Measurements from ENCODE around the gene PLEKHG4B. TPM values are rescaled to one million over a fixed set of nuclear protein-coding genes. Genes with fewer than 3 reads are reported as not detected.
A peak's percentile ranks its signal among the peaks of the same experiment; 100 is the strongest.

Gene PLEKHG4B
- total RNA-seq, 1 donor from 2014 or later, result 0.36 TPM

DNA sequence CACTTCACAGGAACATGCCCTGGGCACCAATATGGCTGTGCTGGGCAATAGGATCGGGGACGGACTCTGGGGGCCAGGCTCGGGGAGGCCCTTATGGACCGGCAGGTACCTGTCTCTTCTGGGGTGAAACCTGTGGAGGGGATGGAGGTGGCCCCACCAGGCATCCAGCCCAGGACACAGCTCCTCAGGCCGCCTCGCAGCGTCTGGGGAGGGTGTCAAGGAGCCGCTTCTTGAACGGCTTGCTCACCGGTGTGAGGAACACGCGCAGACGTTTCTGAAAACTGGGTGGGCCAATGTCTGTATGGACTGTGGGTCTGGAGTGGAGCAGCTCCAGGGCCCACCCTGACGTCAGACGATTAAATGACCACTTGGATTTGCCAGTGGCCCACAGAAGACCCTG is 45.8 kb downstream of the PLEKHG4B start:
- no peak for ATAC-seq

DNA sequence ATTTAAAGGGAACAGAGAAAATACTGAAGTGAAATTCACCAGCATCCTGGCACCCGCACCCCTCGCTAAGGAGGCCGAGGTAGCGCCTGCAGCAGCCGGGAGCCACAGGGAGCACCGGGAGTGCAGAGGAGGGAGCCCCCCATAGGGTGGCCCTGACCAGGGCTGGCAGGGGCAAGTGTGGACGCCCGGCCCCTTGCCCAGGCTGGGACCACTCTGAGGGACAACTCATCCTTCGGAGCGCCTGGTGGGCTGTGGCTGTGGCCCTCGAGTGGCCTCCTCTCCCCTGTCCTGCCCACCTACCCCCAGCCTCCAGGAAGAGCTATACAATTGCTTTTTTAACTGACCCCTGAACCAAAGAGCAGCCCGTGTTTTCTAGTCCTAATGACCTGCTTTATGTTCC is 47.0 kb downstream of the PLEKHG4B start:
- ATAC-seq, result peak; percentile 30

DNA sequence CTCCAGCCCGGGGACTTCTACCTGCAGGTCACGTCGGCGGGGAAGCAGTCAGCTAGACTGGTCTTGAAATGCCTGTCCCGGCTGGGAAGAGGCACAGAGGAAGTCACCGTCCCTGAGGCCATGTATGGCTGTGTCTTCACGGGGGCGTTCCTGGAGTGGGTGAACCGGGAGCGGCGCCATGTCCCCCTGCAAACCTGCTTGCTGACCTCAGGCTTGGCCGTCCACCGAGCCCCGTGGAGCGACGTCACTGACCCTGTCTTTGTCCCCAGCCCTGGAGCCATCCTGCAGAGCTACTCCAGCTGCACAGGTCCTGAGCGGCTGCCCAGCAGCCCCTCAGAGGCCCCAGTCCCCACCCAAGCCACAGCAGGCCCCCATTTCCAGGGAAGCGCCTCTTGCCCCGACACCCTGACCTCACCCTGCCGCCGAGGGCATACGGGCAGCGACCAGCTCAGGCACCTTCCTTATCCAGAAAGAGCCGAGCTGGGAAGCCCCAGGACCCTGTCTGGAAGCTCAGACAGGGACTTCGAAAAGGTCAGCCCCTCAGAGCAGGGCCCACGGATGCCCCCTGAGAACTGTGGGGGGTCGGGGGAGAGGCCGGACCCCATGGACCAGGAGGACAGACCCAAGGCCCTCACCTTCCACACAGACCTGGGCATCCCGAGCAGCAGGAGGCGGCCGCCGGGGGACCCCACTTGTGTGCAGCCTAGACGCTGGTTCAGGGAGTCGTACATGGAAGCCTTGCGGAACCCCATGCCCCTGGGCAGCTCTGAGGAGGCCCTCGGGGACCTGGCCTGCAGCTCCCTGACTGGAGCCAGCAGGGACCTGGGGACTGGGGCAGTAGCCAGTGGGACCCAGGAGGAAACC is 47.8 kb downstream of the PLEKHG4B start:
- ATAC-seq, result no peak

DNA sequence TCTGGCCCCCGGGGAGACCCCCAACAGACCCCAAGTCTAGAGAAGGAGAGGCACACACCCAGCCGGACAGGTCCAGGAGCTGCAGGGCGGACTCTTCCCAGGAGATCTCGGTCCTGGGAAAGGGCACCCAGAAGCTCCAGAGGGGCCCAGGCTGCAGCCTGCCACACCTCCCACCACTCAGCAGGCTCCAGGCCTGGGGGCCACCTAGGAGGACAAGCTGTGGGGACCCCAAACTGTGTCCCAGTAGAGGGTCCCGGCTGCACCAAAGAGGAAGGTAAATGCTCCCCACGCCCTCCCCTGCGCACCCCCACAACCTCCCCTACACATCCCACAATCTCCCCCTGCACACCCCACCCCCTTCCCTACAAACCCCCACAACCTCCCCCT is 48.5 kb downstream of the PLEKHG4B start:
- no peak for ATAC-seq

DNA sequence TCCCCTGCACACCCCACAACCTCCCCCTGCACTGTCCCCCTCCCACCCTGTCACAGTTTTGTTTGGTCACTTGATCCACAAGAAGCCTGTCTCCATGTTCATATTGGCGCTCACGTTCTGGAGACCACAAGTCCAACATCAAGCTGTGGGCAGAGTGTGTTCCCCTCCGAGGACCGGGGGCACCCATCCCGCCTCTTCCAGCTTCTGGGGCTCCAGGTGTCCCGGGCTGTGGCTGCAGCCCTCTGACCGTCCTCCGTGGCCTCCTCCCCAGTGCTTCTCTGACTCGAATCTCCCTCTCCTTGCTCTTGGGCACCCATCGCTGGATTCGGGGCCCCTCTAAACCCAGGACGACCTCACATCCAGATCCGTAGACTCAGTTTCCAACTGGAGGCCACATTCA is 49.2 kb downstream of the PLEKHG4B start:
- ATAC-seq, result no peak

DNA sequence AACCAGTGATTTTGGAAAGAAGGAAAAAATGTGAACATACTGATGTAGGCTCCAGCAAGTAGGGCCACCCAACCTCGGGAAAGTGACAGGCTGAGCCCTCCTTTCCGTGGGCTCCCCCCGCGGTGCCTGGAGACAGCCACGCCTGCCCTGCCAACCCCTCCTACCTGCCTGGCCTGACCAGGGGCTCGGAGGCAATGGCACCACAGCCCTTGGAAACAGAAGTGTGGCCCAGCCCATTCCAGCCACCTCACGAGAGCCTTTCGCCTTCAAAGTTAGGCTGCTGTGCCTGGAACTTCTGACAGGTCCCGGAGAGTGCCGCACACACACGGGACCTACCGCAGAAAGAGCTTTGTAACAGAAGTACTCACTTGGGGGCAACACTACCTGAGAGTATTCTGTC is 49.8 kb downstream of the PLEKHG4B start:
- no peak for ATAC-seq

DNA sequence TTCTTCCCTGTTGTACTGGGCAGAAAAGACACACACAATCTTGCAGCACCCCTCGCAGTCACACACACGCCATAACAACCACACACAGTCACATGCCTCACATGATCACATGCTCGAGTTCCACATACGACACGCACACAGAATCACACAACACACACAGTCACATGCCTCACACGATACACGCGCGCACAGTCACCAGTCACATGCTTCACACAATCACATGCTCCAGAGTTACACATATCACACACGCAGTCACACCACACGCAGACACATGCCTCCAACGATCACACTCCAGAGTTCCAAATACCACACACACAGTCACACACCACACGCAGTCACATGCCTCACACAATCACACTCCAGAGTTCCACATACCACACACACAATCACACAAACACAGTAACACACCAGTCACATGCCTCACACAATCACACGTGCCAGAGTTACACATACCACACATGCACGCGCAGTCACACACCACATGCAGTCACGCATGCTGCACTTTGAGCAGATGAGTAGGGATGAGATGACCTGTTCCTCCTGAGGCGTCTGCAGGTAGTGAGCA is 50.4 kb downstream of the PLEKHG4B start:
- no peak for ATAC-seq

DNA sequence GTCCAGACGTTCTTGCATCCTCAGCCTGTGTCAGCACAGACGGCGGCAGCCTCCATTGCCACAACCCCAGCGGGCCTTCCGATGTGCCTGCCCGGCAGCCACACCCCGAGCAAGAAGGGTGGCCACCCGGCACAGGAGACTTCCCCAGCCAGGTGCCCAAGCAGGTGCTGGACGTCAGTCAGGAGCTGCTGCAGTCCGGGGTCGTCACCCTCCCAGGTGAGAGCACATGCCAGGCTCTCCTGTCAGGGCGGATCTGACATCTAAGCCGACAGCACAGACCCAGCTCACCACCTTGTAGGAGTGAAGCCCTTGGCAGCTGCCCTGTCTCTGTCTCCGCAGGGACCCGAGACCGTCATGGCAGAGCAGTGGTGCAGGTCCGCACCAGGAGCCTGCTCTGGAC is 51.1 kb downstream of the PLEKHG4B start:
- no peak for ATAC-seq

DNA sequence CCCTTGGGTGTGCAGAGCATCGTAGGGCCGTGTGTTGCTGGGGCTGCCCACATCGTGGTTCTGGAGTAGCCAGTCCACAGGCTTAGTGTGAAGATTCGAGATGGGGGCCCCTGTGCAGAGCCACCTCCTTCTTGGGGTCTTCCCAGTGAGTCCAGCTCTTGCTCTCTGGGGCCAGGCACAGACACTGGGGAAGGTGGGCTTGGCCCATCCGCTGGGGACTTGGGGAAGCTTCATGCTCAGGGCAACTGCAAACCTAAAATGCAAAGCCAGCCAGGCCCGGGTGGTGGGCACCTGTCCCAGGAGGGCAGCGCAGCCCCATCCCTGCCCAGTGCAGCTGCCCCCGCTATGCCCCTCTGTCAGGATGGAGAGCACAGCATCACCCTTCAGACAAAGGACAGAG is 53.0 kb downstream of the PLEKHG4B start:
- ATAC-seq, result no peak

DNA sequence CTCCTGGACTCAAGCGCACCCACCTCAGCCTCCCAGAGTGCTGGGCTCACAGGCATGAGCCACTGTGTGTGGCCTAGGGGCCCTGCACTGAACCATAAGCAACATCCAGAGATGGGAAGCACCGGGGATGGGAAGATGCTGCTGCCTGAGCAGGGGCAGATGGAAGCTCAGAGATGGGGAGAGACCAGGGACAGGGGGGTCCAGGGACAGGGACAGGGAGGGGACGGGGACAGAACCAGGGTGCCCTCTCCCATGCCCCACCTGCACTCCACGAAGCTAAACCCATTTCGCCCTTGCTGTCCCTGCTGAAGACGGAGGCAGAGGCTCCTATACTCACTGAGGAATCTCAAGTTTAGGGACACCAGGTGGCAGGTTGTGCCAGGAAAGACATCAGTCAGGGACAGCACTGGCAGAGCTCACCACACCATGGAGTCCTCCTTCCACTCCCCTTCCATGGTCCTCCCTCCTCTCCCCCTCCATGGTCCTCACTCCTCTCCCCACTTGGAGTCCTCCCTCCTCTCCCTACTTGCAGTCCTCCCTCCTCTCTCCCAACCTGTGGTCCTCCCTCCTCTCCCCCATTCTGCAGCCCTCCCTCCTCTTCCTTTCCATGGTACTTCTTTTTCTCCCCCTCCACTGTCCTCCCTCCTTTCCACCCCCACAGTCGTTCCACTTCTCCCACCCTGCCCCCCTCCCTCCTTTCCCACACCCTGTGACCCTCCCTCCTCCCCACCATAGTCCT is 53.8 kb downstream of the PLEKHG4B start:
- ATAC-seq, result no peak

DNA sequence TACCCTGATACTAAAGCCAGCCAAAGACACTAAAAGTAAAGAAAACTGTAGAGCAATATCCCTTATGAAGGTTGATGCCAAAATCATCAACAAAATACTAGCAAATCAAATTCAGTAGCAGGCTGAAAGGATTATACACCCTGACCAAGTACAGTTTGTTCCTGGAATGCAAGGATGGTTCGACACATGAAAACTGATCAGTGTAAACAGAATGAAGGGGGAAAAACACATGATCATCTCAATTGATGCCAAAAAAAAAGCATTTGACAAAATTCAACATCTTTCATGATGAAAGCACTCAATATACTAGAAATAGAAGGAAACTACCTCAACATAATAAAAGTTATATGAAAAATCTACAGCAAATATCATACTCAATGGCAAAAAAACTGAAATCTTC is 55.8 kb downstream of the PLEKHG4B start:
- no peak for ATAC-seq

DNA sequence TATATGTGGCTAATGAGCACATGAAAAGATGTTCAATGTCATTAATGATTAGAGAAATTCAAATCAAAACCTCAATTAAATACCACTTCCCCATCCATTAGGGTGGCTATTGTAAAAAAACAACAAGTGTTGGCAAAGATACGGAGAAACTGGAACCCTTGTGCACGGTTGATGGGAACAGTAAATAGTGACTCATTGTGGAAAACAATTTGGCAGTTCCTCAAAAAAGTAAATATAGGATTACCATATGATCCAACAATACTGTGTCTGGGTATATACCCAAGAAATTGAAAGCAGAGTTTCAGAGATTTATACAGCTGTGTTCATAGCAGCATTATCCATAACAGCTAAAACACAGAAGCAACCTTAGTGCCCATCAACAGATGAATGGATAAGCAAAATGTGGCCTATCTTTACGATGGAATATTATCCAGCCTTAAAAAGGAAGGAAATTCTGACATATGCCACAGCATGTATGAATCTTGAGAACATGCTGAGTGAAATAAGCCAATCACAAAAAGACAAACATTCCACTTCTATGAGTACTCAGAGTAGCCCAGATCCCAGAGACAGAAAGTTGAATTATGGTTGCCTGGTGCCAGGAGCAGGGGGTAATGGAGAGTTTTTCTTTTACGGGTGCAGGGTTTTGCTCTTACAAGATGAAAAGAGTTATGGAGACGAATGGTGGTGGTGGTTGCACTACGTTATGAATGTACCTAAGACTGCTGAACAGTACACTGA is 57.9 kb downstream of the PLEKHG4B start:
- peak; percentile 69 for ATAC-seq

DNA sequence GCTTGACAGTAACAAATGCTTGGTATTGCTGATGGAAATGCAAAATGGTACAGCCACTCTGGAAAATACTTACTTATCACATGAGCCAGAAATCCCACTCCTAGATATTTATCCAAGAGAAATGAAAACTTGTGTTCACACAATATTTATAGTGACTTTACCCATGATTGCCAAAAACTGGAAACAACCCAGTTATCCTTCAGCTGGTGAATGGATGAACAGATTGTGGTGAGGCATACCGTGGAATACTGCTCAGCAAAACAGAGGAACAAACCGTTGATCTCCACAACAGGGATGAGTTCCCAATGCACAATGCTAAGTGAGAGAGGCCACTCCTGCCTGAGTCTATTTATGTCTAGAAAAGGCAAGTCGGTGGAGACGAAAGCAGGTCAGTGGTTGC is 58.8 kb downstream of the PLEKHG4B start:
- ATAC-seq, result no peak

DNA sequence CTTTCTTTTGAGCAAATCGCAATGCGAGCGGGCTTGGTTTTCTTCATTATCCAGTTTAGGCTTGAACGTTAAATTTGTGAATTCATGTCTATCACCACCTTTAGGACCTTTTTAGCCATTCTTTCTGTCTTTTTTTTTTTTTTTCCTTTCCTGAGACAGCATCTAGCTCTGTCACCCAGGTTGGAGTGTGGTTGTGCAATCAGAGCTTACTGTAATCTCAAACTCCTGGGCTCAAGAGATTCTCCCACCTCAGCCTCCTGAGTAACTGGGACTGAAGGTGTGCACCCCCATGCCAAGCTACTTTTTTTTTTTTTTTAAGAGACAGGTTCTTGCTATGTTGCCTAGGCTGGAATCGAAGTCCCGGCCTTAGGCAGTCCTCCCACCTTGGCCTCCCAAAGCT is 60.1 kb downstream of the PLEKHG4B start:
- no peak for ATAC-seq

DNA sequence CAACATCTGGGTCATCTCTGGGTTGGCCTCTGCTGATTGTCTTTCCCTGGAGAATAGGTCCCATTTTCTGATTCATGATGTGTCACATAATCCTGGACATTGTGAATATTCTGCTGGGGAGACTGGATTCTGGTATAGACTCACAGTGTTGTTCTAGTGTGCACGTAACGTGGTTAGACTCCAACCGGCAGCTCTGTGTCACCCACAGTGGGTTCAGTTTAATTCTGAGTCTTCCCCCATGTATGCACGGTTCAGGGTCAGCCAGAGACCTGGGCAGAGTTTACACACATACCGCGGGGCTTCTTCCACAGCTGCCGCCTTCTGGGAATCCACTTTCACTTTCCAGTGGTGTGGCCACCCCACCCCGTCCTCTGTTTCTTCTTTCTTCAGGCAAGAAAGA is 61.3 kb downstream of the PLEKHG4B start:
- ATAC-seq, result no peak

DNA sequence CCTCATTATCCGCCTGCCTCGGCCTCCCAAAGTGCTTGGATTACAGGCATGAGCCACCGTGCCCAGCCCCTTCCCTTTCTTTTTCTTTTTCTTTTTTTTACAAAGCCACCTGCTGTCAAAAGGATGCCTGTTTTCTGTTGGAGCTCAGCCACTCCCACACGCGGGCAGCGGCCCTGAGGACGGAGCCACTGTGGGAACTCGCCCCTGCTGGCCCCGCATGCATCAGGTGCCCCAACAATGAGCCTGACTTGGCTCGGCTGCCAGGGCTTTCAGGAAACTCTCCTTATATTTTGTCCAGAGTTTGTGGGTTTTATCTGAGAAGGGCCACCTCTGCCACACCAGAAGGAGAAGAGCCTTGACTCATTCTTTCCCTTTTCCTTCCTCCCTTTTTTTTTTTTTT is 62.3 kb downstream of the PLEKHG4B start:
- ATAC-seq, result no peak

DNA sequence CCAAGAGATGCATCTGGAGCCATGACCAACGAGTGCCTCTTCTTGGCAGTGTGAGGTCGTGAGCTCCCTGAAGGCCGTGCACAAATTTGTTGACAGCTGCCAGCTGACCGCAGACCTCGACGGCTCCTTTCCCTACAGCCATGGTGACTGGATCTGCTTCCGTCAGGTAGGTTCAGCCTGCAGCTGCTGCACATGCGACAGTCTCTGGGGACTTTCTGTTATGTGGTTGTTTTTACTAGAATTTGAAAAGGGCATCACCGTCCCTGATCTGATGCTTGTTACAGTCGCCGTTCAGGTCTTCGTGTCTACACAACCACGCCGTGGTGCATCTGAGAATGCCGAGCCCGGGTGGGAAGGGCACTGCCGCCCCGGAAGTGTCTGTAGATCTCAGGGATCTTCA is 62.9 kb downstream of the PLEKHG4B start:
- ATAC-seq, result no peak

DNA sequence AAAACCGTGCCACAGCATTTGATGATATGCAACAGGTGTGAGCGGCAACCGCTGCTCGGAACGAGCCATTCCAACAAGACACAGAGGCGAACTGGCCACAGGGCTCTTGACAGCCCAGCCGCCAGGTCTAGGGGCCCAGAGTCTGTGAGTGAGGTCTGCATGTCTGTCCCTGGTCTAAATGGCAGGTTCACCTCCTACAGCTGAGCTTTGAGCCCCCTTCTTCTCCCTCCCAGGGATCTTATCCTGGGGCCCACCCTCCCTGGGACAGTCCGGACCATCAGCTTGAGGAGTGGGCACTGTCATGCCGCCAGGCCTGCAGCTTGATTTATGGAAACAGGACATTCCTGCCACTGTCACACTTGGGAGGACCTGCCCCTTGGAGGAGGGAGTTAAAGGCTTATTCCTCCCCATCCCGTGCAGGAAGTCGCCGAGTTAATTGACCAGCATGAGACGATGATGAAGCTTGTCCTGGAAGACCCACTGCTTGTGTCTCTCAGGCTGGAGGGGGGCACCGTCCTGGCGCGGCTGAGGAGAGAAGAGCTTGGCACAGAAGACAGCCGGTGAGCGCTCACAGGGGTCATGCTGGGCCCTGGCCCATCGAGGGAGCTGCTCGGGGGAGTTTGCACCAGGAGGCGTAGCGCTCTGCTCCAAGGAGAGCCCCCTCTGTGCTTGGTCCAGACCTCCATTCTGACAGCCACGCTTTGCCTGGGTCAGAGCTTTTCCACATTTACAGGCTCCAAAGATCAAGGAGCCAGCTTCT is 63.9 kb downstream of the PLEKHG4B start:
- ATAC-seq, result no peak

DNA sequence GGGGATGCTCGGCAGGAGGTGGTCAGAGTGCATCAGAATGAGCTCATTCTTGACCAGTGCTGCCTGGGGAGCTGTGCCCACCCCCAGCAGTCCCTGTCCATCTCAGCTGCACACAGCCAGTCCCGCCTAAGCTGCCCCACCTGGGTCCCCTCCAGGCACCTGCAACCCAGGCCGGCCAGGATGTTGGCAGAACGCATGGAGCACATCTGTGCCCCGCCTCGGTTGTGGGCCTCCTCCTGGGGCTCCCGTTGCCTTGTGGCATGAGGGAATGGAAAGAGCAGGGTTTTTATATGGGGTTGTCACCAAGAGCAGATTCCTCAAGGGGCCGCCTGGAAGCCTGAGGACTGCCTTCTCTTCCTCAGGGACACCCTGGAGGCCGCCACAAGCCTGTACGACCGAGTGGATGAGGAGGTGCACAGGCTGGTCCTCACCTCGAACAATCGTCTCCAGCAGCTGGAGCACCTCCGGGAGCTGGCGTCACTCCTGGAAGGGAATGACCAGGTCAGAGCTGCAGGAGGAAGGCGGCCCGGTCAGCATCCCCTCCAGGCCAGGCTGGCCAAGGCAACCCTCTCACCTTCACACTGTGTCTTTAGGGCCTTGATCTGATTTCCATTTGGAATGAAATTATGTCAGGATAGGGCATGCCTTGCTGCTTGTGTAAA is 64.6 kb downstream of the PLEKHG4B start:
- ATAC-seq, result no peak

DNA sequence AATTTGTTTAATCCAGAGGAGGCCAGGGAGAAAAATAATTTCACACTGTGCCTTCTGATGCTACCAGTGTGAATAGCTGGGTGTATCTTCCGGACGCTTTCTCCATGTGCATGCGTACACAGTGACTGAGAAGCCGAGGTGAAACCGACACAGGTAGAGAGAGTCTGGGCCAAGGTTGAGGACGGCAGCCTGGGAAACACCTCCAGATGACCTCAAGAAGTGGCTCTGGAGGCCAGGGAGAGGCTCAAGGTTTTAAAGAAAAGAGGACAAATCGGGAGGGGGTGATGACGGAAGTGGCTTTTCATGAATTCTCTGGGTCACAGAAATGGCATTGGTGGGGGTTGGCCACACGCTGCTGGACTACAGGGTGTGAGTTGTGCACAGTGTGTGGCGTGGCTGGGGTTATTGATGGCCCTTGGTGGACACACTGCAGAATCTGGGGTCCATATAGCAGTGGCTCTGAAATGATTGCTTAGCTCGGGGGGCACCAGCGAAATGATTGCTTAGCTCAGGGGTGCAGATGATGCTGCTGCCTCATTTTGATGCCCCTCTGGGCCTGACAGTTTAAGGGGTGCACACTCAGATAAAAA is 65.3 kb downstream of the PLEKHG4B start:
- ATAC-seq, result no peak

DNA sequence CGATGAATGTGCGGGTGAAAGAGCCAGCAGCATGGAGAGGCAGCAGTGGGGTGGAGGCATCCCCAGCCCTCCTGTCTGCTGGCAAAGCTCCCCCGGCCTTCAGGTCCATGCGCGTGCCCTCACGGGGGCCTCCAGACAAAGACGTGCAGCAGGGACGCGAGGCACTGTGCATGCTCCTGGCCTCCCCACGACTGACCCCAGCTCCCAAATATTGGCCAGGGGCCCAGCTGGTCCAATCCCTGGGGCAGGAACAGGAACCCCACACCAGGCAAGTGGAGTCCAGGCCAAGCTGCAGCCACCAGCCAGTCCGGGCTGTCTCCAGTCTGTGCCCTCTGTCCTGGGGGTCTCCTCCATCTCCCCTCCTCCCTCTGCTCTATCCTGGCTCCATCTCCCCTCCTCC is 65.8 kb downstream of the PLEKHG4B start:
- no peak for ATAC-seq

Data from esophagus mucosa (tissue), 1 donor.